ENCODE data around the gene GOLT1B. TPM values are rescaled to one million over a fixed set of nuclear protein-coding genes. Genes with fewer than 3 reads are reported as not detected.

GOLT1B gene
- total and polyA plus RNA-seq, 2 of the 8 experiments (the other 6 are each of a cell fraction or from before 2014, with no cell fraction given): 18.3 to 38.3 TPM

GRCh38 chr12:21528953-21529352 is 27.4 kb downstream of the GOLT1B start:
- Histone ChIP-seq H3K9me3 (ENCODE audit: insufficient read depth in 2 of 2, low read depth in 1 of 2, low read length in 1 of 2) (no peaks in the 10 kb centered on the region), H3K14ac (ENCODE audit: insufficient read length) (no peak overlapping the region), H3K79me1 (ENCODE audit: low read depth, low read length) (no peaks in the 10 kb centered on the region), H2BK5ac (ENCODE audit: low read depth, low read length) (no peak overlapping the region), H2BK120ac (replicated peaks; ENCODE audit: low read depth, low read length) (no peak overlapping the region), H2BK15ac (ENCODE audit: low read length) (no peak overlapping the region), H2BK12ac (ENCODE audit: low read depth, low read length) (no peak overlapping the region), H4K5ac (ENCODE audit: insufficient read length, low read depth, low read length) (no peak overlapping the region), H2AK5ac (ENCODE audit: low read depth, low read length) (no peak overlapping the region), H4K8ac (ENCODE audit: extremely low read depth, insufficient read depth, low read length) (no peak overlapping the region), H4K20me1 (replicated peaks in 1 of 2; ENCODE audit: control insufficient read depth in 1 of 2, insufficient read depth in 2 of 2, low read length in 2 of 2) (no peaks in the 10 kb centered on the region), H3K18ac (ENCODE audit: extremely low read depth, low read length) (no peak overlapping the region), H3K23me2 (ENCODE audit: low read depth, low read length) (peaks cover 6% of the 10 kb centered on the region; the same call in 1 of the 2 replicates), H3K27me3 (replicated peaks in 1 of 4; ENCODE audit: control insufficient read depth in 3 of 4, extremely low read depth in 1 of 4, insufficient read depth in 3 of 4, low read length in 3 of 4) (peaks cover 0 to 16% (median 9%) of the 10 kb centered on the region in 4 experiments; a peak in 5 of 7 replicates), H2AFZ (ENCODE audit: low read length) (no peak overlapping the region), H3K4me1 (replicated peaks in 1 of 4; ENCODE audit: control insufficient read depth in 3 of 4, insufficient read depth in 4 of 4, low read length in 3 of 4) (peaks cover 0 to 4% (median 0%) of the 10 kb centered on the region in 4 experiments; a peak in 1 of 7 replicates), H4K91ac (replicated peaks; ENCODE audit: insufficient read length, low read length) (no peak overlapping the region), H3K4me2 (ENCODE audit: insufficient read depth in 1 of 2, low read depth in 2 of 2, low read length in 2 of 2) (no peak overlapping the region), H3K79me2 (ENCODE audit: control insufficient read depth in 1 of 2, insufficient read depth in 2 of 2, low read length in 2 of 2) (no peaks in the 10 kb centered on the region), H3K36me3 (ENCODE audit: control insufficient read depth in 2 of 4, insufficient read depth in 4 of 4, low read length in 3 of 4) (no peaks in the 10 kb centered on the region), H3K9ac (replicated peaks in 1 of 4; ENCODE audit: extremely low read depth in 1 of 4, low read depth in 3 of 4, low read length in 3 of 4) (no peak overlapping the region), H3K27ac (ENCODE audit: low read depth, low read length) (no peak overlapping the region), H3K4ac (replicated peaks; ENCODE audit: insufficient read length, low read depth, low read length) (no peak overlapping the region), H2BK20ac (ENCODE audit: low read length) (no peak overlapping the region), H3K4me3 (ENCODE audit: extremely low read depth in 1 of 4, insufficient read depth in 2 of 4, low read depth in 3 of 4, low read length in 4 of 4) (no peak overlapping the region), H3K23ac (ENCODE audit: insufficient read length) (no peak overlapping the region), H3K56ac (replicated peaks; ENCODE audit: insufficient read length, low read depth, low read length) (no peak overlapping the region)
- DNase-seq (ENCODE audit: low read depth in 1 of 2, low spot score in 2 of 2): no peak
- ChIA-PET CTCF (ENCODE audit: partially characterized antibody) (no interaction called here), POLR2A (ENCODE audit: partially characterized antibody) (interaction anchor here (1.5 kb wide), 1 partner anchor 27 kb away, joined by 4 read pairs; no protein-coding TSS in a partner anchor)
- WGBS, 2 experiments (ENCODE audit: extremely low coverage in 1 of 2, insufficient coverage in 1 of 2, insufficient read length in 1 of 2, insufficient replicate concordance in 2 of 2, low coverage in 1 of 2, low lambda C conversion rate in 2 of 2, missing lambda C conversion rate in 1 of 2): 88% methylated on average over 5 of the region's 5 CpGs; no CpG with 5 or more reads in 1 of the 2 experiments
- no peak for FAIRE-seq
- TF ChIP-seq TCF12 (IDR thresholded peaks at IDR 0.05; ENCODE audit: low read depth, low read length) (no peak), EZH2 (IDR thresholded peaks at IDR 0.05; ENCODE audit: low read depth, low read length, severe bottlenecking) (no peak), SP2 (IDR thresholded peaks at IDR 0.05; ENCODE audit: low read length) (no peak), SP4 (IDR thresholded peaks at IDR 0.05; ENCODE audit: low read length) (no peak), POLR2AphosphoS5 (IDR thresholded peaks at IDR 0.05; ENCODE audit: low read depth, low read length) (no peak), ASH2L (IDR thresholded peaks at IDR 0.05; ENCODE audit: low read length) (no peak), MAFK (IDR thresholded peaks at IDR 0.05; ENCODE audit: low read depth, low read length) (no peak), TAF7 (optimal IDR thresholded peaks at IDR 0.05; ENCODE audit: borderline replicate concordance, low read depth, low read length) (no peak), YY1 (IDR thresholded peaks at IDR 0.05; ENCODE audit: low read depth, low read length) (no peak), PHF8 (conservative IDR thresholded peaks at IDR 0.05; ENCODE audit: low read depth, low read length) (no peak), CBX8 (IDR thresholded peaks at IDR 0.05; ENCODE audit: borderline replicate concordance, low read depth, low read length) (no peak), BRCA1 (IDR thresholded peaks at IDR 0.05; ENCODE audit: low read depth, low read length) (no peak)
- TF ChIP-seq, protein P1, sequence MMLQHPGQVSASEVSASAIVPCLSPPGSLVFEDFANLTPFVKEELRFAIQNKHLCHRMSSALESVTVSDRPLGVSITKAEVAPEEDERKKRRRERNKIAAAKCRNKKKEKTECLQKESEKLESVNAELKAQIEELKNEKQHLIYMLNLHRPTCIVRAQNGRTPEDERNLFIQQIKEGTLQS (IDR thresholded peaks at IDR 0.05; ENCODE audit: insufficient read depth, low read depth, low read length): no peak
- TF ChIP-seq, protein P2, sequence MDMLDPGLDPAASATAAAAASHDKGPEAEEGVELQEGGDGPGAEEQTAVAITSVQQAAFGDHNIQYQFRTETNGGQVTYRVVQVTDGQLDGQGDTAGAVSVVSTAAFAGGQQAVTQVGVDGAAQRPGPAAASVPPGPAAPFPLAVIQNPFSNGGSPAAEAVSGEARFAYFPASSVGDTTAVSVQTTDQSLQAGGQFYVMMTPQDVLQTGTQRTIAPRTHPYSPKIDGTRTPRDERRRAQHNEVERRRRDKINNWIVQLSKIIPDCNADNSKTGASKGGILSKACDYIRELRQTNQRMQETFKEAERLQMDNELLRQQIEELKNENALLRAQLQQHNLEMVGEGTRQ (IDR thresholded peaks at IDR 0.05; ENCODE audit: low read length): no peak

All from H1 (cell line).